ENCODE measurements around the gene ST8SIA5.

GRCh38 chr18:46787674-46788073 lies 30.8 kb upstream of the ST8SIA5 start:
- TF ChIP-seq CTCF (conservative IDR thresholded peaks at IDR 0.05 in 1 of 2, IDR thresholded peaks at IDR 0.05 in 1 of 2; ENCODE audit: low read depth in 1 of 2, low read length in 2 of 2) (no peak), EZH2 (IDR thresholded peaks at IDR 0.05; ENCODE audit: low read length, missing control alignments) (no peak)

Measured in fibroblast of lung (primary cell).